Activated T-cell treated with anti-CD3 and anti-CD28 coated beads for 4 hours (primary cell): ENCODE measurements around the gene TBCD.
"Not testable (repeated sequence)": the region's sequence is repeated elsewhere in the genome, so short reads cannot be mapped to it uniquely, and the experiment has no call there.

Experiments used
- DNase-seq: peaks from one replicate; pipeline ENCODE4 v3.0.0-alpha.2; 2020

TBCD gene

GRCh38 chr17:82729479-82730260 lies 22.2 kb upstream of the TBCD start:
- no peak for DNase-seq

GRCh38 chr17:82732118-82732743 lies 19.6 kb upstream of the TBCD start:
- DNase-seq, result no peak

- no peak for DNase-seq
Observed at GRCh38 chr17:82734987-82735866, 16.6 kb upstream of the TBCD start, which contains the start of gene FN3K. Gene FN3K, plus strand, starts transcription at chr17:82735615. Its CDS starts 22 bp downstream, at chr17:82735637.

- DNase-seq, result no peak
Observed at GRCh38 chr17:82736511-82737185, 15.2 kb upstream of the TBCD start.

DNA sequence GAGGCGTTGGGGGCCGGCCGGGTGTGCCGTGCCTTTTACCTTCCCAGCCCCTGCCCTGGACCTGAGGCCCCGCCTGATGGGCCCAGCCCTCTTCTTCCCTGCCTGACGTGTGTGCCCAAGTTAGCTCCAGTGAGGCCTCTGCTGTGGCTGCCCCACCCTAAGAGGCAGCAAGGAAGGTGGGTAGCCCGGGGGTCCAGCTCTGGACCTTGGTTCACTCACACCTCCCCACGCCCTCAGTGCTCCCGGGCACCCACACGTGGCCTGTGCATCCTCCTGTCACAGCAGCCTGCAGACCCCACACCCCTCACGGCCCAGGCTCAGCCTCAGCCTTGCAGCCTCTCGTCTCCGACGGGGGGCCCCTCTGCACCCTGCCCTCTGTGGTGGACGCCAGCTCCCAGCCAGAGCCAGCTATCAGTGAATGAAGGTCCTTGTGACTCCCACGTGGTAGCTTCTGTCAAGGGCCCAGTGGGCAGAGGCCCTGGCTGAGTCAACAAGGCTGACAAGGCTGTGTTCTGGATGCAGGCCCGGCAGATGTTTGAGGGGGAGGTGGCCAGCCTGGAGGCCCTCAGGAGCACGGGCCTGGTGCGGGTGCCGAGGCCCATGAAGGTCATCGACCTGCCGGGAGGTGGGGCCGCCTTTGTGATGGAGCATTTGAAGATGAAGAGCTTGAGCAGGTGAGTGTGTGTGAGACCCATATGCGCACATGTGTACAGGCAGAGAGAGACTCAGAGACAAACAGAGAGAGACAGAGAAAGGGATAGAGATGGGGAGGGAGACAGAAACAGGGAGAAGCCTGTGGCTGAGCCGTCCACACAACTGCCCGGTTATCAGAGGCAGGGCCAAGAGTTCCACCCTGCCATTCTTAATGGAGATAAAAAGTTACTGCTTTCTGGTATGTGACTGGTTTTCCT lies 13.6 kb upstream of the TBCD start:
- no peak for DNase-seq

- no peak for DNase-seq
Observed at GRCh38 chr17:82740906-82741759, 10.7 kb upstream of the TBCD start.

GRCh38 chr17:82743344-82744219 lies 8.3 kb upstream of the TBCD start:
- no peak for DNase-seq

- not testable (repeated sequence) for DNase-seq
Observed at GRCh38 chr17:82744736-82745135, 7.1 kb upstream of the TBCD start.

GRCh38 chr17:82745524-82745923 lies 6.3 kb upstream of the TBCD start:
- no peak for DNase-seq

- DNase-seq, result no peak
Observed at GRCh38 chr17:82748756-82749155, 3.1 kb upstream of the TBCD start.

DNA sequence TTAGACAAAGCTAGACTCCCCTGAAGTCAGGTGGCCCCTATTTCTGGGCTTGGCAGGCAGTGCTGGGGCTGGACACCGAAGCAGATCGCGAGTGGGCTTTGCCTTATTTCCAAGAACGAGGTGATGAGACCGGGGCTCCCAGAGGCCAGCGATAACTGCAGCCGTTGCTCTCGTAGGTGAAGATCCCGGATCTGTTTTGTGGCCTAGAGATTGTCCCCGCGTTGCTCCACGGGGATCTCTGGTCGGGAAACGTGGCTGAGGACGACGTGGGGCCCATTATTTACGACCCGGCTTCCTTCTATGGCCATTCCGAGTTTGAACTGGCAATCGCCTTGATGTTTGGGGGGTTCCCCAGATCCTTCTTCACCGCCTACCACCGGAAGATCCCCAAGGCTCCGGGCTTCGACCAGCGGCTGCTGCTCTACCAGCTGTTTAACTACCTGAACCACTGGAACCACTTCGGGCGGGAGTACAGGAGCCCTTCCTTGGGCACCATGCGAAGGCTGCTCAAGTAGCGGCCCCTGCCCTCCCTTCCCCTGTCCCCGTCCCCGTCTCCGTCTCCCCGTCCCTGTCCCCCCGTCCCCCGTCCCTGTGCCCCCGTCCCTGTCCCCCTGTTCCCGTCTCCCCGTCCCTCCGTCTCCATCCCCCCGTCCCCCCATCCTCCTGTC lies 1.5 kb upstream of the TBCD start:
- no peak for DNase-seq

DNA sequence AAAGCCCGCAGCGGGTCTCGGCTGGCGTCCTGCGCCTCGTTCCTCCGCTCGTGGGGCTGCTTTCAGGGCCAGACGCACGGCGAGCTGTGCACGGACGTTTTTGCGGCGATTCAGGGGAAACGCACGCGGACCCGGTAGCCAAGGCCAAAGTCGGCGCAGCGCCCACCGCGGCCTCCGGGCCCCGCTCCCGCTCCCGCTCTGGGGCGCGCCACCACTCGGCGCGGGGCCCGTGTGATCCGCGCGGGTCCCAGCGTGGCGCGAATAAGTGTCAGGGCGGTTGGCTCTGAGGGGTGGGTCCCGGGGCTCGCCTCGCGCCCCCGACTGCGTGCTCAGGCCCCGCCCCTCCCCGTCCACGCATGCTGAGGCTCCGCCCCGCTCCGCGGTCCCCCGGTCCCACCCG lies 694 bp upstream of the TBCD start:
- DNase-seq, result no peak

GRCh38 chr17:82752371-82753200 lies 721 bp downstream of the TBCD start:
- no peak for DNase-seq

GRCh38 chr17:82753201-82753464 lies 1.3 kb downstream of the TBCD start:
- DNase-seq, result no peak

- DNase-seq, result no peak
Observed at GRCh38 chr17:82754297-82755208, 2.7 kb downstream of the TBCD start.

DNA sequence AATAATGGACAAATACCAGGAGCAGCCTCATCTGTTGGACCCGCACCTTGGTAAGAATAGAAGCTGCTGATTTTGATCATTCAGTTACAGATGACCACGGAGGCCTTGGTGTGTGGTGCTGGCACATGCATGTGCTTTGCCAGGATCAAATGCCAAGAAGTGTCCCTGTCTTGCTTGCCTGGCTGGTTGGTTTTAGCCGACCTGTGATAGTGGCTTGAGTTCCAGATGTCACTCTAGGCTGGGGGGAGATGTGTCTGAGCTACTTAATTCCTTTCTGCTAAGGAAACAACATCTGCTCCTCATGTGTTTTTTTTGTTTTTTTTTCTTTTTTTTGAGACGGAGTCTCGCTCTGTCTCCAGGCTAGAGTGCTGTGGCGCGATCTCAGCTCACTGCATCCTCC lies 4.3 kb downstream of the TBCD start:
- no peak for DNase-seq

DNA sequence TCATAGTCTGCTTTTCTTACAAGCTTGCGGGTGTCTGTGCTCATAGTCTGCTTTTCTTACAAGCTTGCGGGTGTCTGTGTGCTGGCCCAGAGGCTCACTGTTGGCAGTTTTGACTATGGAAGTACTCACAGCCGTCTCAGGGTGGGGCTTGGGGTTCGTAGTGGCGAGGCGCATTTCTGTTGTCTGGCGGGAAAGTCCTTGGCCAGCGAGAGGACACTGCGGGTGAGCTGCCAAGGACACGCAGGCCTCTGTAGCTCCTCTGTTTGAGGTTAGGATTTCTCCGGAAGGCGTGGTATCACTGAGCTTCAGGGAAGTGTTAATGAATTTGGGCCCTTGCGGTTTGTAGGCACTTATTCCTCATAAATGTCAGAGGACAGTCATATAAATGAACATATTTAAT lies 13.5 kb downstream of the TBCD start:
- DNase-seq, result no peak
